ENCODE results near the gene PLGLB1. TPM values are rescaled to one million over a fixed set of nuclear protein-coding genes. Genes with fewer than 3 reads are reported as not detected.
"Not testable (repeated sequence)": the region's sequence is repeated elsewhere in the genome, so short reads cannot be mapped to it uniquely, and the experiment has no call there.

PLGLB1 gene
- total RNA-seq (2012; rRNA removed) = 0.44 and 0.51 TPM in 2 replicates

DNA sequence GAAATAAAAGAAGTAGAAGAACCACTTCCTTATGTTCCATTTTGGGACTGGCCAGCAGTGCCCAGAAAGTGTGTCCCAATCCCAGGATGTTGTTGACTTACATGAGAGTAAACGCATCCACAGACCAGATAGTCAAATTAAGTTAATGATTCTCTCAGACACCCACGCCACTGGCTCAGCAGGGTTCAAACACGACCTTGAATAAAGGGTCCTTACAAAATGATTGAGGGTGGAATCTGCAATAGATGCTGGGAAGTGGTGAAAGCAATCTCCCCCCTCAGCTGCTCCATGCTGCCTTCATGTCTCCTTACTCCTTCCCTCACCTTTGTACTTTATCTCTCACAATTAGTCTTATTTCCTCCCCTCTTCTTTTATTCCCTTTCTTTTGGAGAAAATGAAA, at the start of gene PLGLB1:
Gene PLGLB1 (minus strand): TSS at position 101 of the 400 bp plus-strand sequence. CDS start 61 bp downstream, at position 40.
- not testable (repeated sequence) for H3K4me1 ChIP-seq (ENCODE audit: control insufficient read depth, insufficient read depth, low read length); H3K36me3 ChIP-seq (ENCODE audit: insufficient read depth, low read length); H3K9ac ChIP-seq (ENCODE audit: low read depth, low read length); H3K4me2 ChIP-seq (ENCODE audit: low read length); H3K9me3 ChIP-seq (replicated peaks; ENCODE audit: low read length); H3K4me3 ChIP-seq (ENCODE audit: low read length); H3K27me3 ChIP-seq (ENCODE audit: control insufficient read depth, insufficient read depth, low read length)

DNA sequence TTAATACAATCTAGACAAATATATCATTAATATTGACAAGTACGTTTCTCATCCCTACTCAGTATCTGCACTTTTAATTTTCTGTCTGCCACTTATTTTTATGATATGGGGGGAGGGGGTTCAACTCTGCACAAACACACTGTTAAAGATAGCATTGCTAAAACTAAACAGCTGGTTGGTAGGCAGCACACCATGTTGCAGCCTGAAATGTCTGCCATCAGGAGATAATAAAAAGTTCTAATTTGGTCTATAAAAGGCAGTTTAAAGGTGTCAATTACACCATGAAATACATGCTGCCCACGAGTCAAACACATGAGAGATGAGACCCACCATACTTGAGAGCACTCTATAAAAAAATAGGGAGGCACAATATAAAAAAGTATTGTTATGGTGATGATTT, 42.7 kb upstream of the PLGLB1 start:
- H3K4me2 ChIP-seq (ENCODE audit: low read length); H3K4me3 ChIP-seq (ENCODE audit: low read length); H3K9me3 ChIP-seq (replicated peaks; ENCODE audit: low read length); H3K4me1 ChIP-seq (ENCODE audit: control insufficient read depth, insufficient read depth, low read length); H3K27me3 ChIP-seq (ENCODE audit: control insufficient read depth, insufficient read depth, low read length); H3K36me3 ChIP-seq (ENCODE audit: insufficient read depth, low read length); H3K9ac ChIP-seq (ENCODE audit: low read depth, low read length): not testable (repeated sequence)

DNA sequence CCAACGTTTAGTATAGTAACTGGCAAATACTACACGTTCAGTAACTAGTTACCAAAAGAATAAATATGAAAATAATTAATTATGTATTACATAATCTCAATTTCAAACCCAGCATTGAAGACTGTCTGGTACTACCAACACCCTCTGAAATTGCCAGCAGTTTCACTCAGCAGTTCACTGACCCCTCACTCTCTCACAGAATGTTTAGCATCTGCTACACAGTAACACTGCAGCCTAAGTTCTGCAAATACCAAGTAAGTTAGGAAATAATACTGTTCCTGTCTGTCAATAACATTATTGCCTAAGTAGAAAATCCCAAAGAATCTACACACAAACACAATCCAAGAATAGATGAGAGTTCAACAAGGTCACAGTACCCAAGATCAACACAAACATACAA, 41.8 kb upstream of the PLGLB1 start:
- H3K9ac ChIP-seq (ENCODE audit: low read depth, low read length); H3K4me1 ChIP-seq (ENCODE audit: control insufficient read depth, insufficient read depth, low read length); H3K4me3 ChIP-seq (ENCODE audit: low read length); H3K36me3 ChIP-seq (ENCODE audit: insufficient read depth, low read length); H3K9me3 ChIP-seq (replicated peaks; ENCODE audit: low read length); H3K4me2 ChIP-seq (ENCODE audit: low read length); H3K27me3 ChIP-seq (ENCODE audit: control insufficient read depth, insufficient read depth, low read length): not testable (repeated sequence)

DNA sequence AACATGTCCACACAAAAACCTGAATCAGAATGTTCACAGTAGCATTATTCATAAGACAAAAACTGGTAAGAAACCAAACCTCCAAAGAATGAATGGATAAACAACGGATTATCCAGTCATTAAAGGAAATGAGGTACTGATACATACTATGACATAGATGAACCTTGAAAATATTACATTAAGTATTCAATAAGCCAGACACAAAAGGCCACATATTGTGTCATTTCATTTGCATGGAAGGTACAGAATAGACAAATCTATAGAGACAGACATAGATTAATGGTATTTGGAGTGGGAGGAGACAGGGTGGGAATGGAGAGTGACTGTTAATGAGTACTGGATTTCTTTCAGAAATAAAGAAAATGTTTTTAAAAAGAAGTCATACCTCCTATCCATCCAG, 39.9 kb upstream of the PLGLB1 start:
- not testable (repeated sequence) for H3K9me3 ChIP-seq (replicated peaks; ENCODE audit: low read length); H3K4me1 ChIP-seq (ENCODE audit: control insufficient read depth, insufficient read depth, low read length); H3K9ac ChIP-seq (ENCODE audit: low read depth, low read length); H3K4me2 ChIP-seq (ENCODE audit: low read length); H3K4me3 ChIP-seq (ENCODE audit: low read length); H3K36me3 ChIP-seq (ENCODE audit: insufficient read depth, low read length); H3K27me3 ChIP-seq (ENCODE audit: control insufficient read depth, insufficient read depth, low read length)

DNA sequence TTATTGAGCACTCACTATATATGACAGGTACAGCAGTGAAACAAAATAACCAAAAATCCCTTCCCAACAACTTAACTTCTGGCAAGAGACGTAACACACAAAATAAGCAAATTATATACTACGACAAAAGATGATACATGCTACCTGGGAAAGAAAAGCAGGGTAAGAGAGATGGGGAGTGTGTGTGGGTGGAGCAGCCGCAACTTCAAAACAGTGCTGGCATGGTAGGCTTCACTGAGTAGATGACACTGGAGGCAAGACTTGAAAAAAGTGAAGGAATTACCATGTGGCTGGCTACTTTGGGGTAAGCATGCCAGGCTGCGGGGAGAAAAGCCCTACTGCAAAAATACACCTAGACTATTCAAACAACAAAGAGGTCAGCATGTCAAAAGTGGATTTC, 36.0 kb upstream of the PLGLB1 start:
- H3K9ac ChIP-seq (ENCODE audit: low read depth, low read length); H3K4me2 ChIP-seq (ENCODE audit: low read length); H3K4me3 ChIP-seq (ENCODE audit: low read length); H3K27me3 ChIP-seq (ENCODE audit: control insufficient read depth, insufficient read depth, low read length); H3K36me3 ChIP-seq (ENCODE audit: insufficient read depth, low read length); H3K4me1 ChIP-seq (ENCODE audit: control insufficient read depth, insufficient read depth, low read length); H3K9me3 ChIP-seq (replicated peaks; ENCODE audit: low read length): not testable (repeated sequence)

DNA sequence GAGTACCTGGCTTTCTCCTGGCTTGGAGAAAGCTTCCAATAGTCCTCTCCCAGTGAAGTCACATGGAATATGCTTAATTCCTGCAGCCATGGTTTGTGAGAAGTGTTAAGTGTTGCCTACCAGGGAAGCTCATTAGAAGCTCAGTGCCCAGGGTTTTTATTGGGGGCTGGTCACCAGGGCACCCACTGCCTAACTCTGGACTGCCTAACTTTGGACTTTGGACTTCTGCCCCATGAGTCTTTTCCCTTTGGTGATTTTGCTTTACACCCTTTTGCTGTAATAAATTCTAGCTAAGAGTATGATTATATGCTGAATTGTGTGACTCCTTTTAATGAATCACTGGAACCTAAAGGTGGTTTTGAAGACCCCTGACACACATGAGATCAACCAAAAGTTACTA, 35.2 kb upstream of the PLGLB1 start:
- not testable (repeated sequence) for H3K4me3 ChIP-seq (ENCODE audit: low read length); H3K9me3 ChIP-seq (replicated peaks; ENCODE audit: low read length); H3K27me3 ChIP-seq (ENCODE audit: control insufficient read depth, insufficient read depth, low read length); H3K4me2 ChIP-seq (ENCODE audit: low read length); H3K4me1 ChIP-seq (ENCODE audit: control insufficient read depth, insufficient read depth, low read length); H3K36me3 ChIP-seq (ENCODE audit: insufficient read depth, low read length); H3K9ac ChIP-seq (ENCODE audit: low read depth, low read length)

DNA sequence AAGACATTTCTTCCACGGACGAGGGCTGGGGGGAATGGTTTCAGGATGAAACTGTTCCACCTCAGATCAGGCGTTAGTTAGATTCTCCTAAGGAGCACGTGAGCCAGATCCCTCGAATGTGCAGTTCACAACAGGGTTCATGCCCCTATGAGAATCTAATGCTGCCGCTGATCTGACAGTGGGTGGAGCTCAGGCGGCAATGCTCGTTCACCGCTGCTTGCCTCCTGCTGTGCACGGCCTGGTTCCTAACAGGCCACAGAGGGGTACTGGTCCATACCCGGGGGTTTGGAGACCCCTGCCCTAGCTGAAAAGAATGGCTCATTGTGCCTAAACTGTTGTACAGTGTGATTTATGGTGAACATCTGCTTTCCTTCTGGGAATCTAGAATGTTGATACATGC, 34.8 kb upstream of the PLGLB1 start:
- H3K4me2 ChIP-seq (ENCODE audit: low read length); H3K27me3 ChIP-seq (ENCODE audit: control insufficient read depth, insufficient read depth, low read length); H3K36me3 ChIP-seq (ENCODE audit: insufficient read depth, low read length); H3K9ac ChIP-seq (ENCODE audit: low read depth, low read length); H3K9me3 ChIP-seq (replicated peaks; ENCODE audit: low read length); H3K4me3 ChIP-seq (ENCODE audit: low read length); H3K4me1 ChIP-seq (ENCODE audit: control insufficient read depth, insufficient read depth, low read length): not testable (repeated sequence)

DNA sequence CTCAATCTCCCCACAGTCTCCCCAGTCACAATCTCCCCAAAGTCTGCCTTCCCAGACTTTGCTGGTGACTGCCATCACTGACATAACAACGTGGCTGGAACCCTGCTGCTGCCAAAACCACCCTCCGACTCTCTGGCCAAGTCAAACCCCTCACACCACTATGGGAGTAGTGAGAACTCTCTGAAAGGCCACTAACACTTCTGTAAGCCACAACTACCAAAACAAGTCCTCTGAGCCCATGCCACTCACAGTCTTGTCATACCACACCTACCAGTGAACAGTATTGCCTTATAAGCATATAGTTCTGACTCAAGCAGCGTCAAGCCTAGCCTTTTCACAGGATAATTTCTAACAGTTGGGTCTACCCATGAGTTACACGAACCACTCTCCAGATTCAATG, 32.7 kb upstream of the PLGLB1 start:
- H3K36me3 ChIP-seq (ENCODE audit: insufficient read depth, low read length); H3K4me2 ChIP-seq (ENCODE audit: low read length); H3K9ac ChIP-seq (ENCODE audit: low read depth, low read length); H3K4me3 ChIP-seq (ENCODE audit: low read length); H3K9me3 ChIP-seq (replicated peaks; ENCODE audit: low read length); H3K4me1 ChIP-seq (ENCODE audit: control insufficient read depth, insufficient read depth, low read length); H3K27me3 ChIP-seq (ENCODE audit: control insufficient read depth, insufficient read depth, low read length): not testable (repeated sequence)

DNA sequence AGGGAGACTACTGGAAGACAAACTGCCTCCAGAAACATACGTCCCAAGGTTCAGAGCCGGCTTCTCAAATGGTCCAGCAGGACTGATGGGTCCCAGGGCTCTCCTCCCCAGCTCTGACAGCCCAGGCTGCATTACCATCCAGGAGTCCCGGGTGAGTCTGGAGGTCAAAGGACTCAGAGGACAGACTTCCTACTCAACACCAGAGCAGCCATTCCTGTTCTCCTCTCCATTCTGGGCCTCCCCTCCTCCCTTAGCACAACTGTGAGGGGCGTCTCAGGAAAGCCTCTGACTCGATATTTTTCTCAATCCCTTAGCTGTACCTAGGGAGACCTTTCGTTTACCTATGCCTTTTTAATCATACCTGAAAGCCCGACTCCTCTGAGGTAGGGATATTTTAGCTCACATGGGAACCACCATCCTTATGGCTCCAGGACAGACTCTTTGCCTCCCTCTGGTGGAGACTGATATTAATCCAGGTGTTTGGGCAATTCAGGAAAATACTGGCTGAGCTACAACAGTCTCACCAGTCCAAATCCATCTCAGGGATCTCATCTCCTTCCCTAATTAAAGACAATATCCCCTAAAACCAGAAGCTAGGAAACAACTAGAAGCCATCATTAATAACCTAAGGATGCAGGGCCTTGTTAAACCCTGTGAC, 19.8 kb upstream of the PLGLB1 start:
- not testable (repeated sequence) for H3K9ac ChIP-seq (ENCODE audit: low read depth, low read length); H3K36me3 ChIP-seq (ENCODE audit: insufficient read depth, low read length); H3K9me3 ChIP-seq (replicated peaks; ENCODE audit: low read length); H3K27me3 ChIP-seq (ENCODE audit: control insufficient read depth, insufficient read depth, low read length); H3K4me3 ChIP-seq (ENCODE audit: low read length); H3K4me1 ChIP-seq (ENCODE audit: control insufficient read depth, insufficient read depth, low read length); H3K4me2 ChIP-seq (ENCODE audit: low read length)

DNA sequence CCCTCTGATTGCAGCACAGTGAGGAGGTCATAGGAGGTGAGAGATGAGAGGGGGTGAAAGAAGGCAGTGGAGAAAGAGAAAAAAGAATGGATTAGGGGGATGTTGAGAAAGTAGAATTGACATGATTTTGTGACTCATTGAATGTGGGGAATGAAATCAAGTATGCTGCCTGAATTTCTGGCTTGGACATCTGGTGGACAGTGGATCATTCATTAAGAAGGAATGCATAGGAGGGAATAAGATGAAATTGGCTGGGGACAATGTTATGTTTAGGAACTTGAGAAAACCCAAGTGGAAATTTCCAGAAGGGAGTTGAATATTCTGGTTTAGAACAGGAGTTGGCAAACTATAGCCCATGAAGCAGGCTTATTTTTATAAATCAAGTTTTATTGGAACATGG, 7.0 kb upstream of the PLGLB1 start:
- H3K4me1 ChIP-seq (ENCODE audit: control insufficient read depth, insufficient read depth, low read length); H3K27me3 ChIP-seq (ENCODE audit: control insufficient read depth, insufficient read depth, low read length); H3K36me3 ChIP-seq (ENCODE audit: insufficient read depth, low read length); H3K4me3 ChIP-seq (ENCODE audit: low read length); H3K4me2 ChIP-seq (ENCODE audit: low read length); H3K9ac ChIP-seq (ENCODE audit: low read depth, low read length); H3K9me3 ChIP-seq (replicated peaks; ENCODE audit: low read length): not testable (repeated sequence)

DNA sequence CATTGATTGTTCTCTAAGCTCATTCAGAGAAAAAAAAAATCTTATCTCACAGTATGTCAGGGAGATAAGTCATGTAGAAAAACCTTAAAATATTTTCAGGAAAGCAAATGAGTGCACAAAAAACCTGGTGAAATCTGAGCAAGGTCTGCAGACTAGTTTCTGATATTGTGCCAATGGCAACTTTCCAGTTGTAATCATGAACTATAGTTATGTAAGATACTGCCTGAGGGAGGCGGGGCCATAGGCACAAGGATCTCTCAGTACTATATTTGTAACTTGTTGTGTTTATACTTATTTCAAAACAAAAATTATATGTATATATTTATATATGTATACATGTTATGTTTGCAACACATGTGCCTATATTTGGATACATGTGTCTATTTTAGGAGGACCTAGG, 5.2 kb upstream of the PLGLB1 start:
- not testable (repeated sequence) for H3K9me3 ChIP-seq (replicated peaks; ENCODE audit: low read length); H3K27me3 ChIP-seq (ENCODE audit: control insufficient read depth, insufficient read depth, low read length); H3K9ac ChIP-seq (ENCODE audit: low read depth, low read length); H3K4me1 ChIP-seq (ENCODE audit: control insufficient read depth, insufficient read depth, low read length); H3K4me3 ChIP-seq (ENCODE audit: low read length); H3K36me3 ChIP-seq (ENCODE audit: insufficient read depth, low read length); H3K4me2 ChIP-seq (ENCODE audit: low read length)

DNA sequence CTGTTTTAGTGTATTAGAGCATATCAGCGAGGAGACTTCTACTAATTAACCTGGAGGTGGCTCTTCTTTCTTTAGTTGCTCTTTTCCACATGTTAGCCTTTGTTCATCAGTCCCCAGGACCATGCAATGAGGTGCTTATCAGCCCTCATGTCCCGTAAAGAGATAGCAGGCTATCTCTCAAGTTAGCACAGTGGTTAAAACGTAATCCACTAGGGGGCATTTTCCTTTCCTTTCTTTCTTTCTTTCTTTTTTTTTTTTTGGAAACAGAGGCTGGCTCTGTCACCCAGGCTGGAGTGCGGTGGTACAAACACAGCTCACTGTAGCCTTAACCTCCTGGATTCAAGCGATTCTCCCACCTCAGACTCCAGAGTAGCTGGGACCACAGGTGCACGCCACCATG, 4.3 kb upstream of the PLGLB1 start:
- not testable (repeated sequence) for H3K4me3 ChIP-seq (ENCODE audit: low read length); H3K27me3 ChIP-seq (ENCODE audit: control insufficient read depth, insufficient read depth, low read length); H3K36me3 ChIP-seq (ENCODE audit: insufficient read depth, low read length); H3K9ac ChIP-seq (ENCODE audit: low read depth, low read length); H3K4me1 ChIP-seq (ENCODE audit: control insufficient read depth, insufficient read depth, low read length); H3K4me2 ChIP-seq (ENCODE audit: low read length); H3K9me3 ChIP-seq (replicated peaks; ENCODE audit: low read length)

Measured in skeletal muscle satellite cell (primary cell).